Measurements from ENCODE around the gene MGAT3. TPM values are rescaled to one million over a fixed set of nuclear protein-coding genes. Genes with fewer than 3 reads are reported as not detected.

The MGAT3 gene
- total and polyA plus RNA-seq, 2 of the 8 experiments (the other 6 are each of a cell fraction or from before 2014, with no cell fraction given), result 4.3 to 9.2 TPM

GRCh38 chr22:39488563-39489083, 31.8 kb downstream of the MGAT3 start (continued):
- no peak for TF ChIP-seq ATF2 (IDR thresholded peaks at IDR 0.05; ENCODE audit: low read length)

All from H1 (cell line).